GM19438 (cell line): ENCODE data around the gene DMAC2.
"Not testable (repeated sequence)": the region's sequence is repeated elsewhere in the genome, so short reads cannot be mapped to it uniquely, and the experiment has no call there.

ENCODE experiments used
- ATAC-seq: cut with Tn5 transposase; IDR thresholded peaks from one replicate; pipeline ENCODE4 v1.9.1; 2021; ENCODE audit warnings: low read depth; ENCODE audit not compliant: unreplicated experiment

Gene DMAC2

GRCh38 chr19:41439441-41440222, at the start of gene DMAC2:
Gene DMAC2 (minus strand): TSS chr19:41439912. CDS start chr19:41439899, 13 bp downstream.
- ATAC-seq: peak; percentile 90

- not testable (repeated sequence) for ATAC-seq
These were observed 47.2 kb upstream of the DMAC2 start for GRCh38 chr19:41486953-41487352.

GRCh38 chr19:41484822-41485221, 45.1 kb upstream of the DMAC2 start:
- no peak for ATAC-seq

- ATAC-seq: no peak
These were observed 40.6 kb upstream of the DMAC2 start for GRCh38 chr19:41480336-41480735.

- no peak for ATAC-seq
These were observed 40.1 kb upstream of the DMAC2 start for GRCh38 chr19:41479757-41480191.

GRCh38 chr19:41478875-41479756, 39.4 kb upstream of the DMAC2 start:
- no peak for ATAC-seq

GRCh38 chr19:41478171-41478570, 38.5 kb upstream of the DMAC2 start:
- ATAC-seq: no peak

GRCh38 chr19:41476583-41476982, 36.9 kb upstream of the DMAC2 start:
- ATAC-seq: no peak

GRCh38 chr19:41463257-41464256, 23.8 kb upstream of the DMAC2 start:
- not testable (repeated sequence) for ATAC-seq

GRCh38 chr19:41462497-41462896, 22.8 kb upstream of the DMAC2 start:
- no peak for ATAC-seq

GRCh38 chr19:41457241-41457640, 17.5 kb upstream of the DMAC2 start:
- ATAC-seq: peak; percentile 74

GRCh38 chr19:41456342-41456918, 16.7 kb upstream of the DMAC2 start:
- ATAC-seq: no peak

- no peak for ATAC-seq
These were observed 16.2 kb upstream of the DMAC2 start for GRCh38 chr19:41455936-41456335.

- ATAC-seq: no peak
These were observed 13.0 kb upstream of the DMAC2 start for GRCh38 chr19:41452584-41453275.

- no peak for ATAC-seq
These were observed 10.1 kb upstream of the DMAC2 start for GRCh38 chr19:41449865-41450178.

- no peak for ATAC-seq
These were observed 9.6 kb upstream of the DMAC2 start for GRCh38 chr19:41449079-41449864.

- no peak for ATAC-seq
These were observed 8.1 kb upstream of the DMAC2 start for GRCh38 chr19:41447732-41448332.

- no peak for ATAC-seq
These were observed 5.9 kb upstream of the DMAC2 start for GRCh38 chr19:41445575-41445974.
